Prostate gland (tissue), 2 donors: ENCODE results near the gene RUNX2. TPM values are rescaled to one million over a fixed set of nuclear protein-coding genes. Genes with fewer than 3 reads are reported as not detected.

Experiments used
- DNase-seq: peaks from one replicate; pipeline ENCODE4 v3.0.0-alpha.2; 2019; ENCODE audit warnings: low spot score
- H3K27ac ChIP-seq, 2 donors: fragments of 200-600 bp; sonication (generic); 2 replicates each; pipeline ENCODE4 v1.5.1; 2017 to 2019
- H3K27me3 ChIP-seq: fragments of 200-600 bp; sonication (generic); replicated peaks from 2 replicates; pipeline ENCODE4 v1.5.1; 2019; ENCODE audit not compliant: insufficient read depth
- H3K36me3 ChIP-seq, 2 donors: fragments of 200-600 bp; sonication (generic); 1 replicate in 1 of 2; 2 replicates in 1 of 2; pipeline versions ENCODE4 v1.5.1 to v1.8.1; 2017 to 2019
- H3K4me1 ChIP-seq: fragments of 200-600 bp; sonication (generic); replicated peaks from 2 replicates; pipeline ENCODE4 v1.5.1; 2019
- H3K4me3 ChIP-seq, 2 donors: fragments of 200-600 bp; sonication (generic); 2 replicates each; pipeline ENCODE4 v1.5.1; 2017 to 2019
- H3K9me3 ChIP-seq: fragments of 200-600 bp; sonication (generic); 2 replicates; pipeline ENCODE4 v1.5.1; 2017
- CTCF ChIP-seq, 4 experiments: fragments of 200-600 bp in 2 of 4; fragments of 450-650 bp in 2 of 4; sonication (generic) in 2 of 4; IDR thresholded peaks; 1 replicate in 3 of 4; 2 replicates in 1 of 4; pipeline ENCODE4 v1.5.1; 2016 to 2019; ENCODE audit warnings: antibody characterized with exemption in 4 of 4, mild to moderate bottlenecking in 2 of 4, moderate library complexity in 2 of 4
- POLR2A ChIP-seq: fragments of 450-650 bp; IDR thresholded peaks from one replicate; pipeline ENCODE4 v1.6.1; 2016; ENCODE audit warnings: antibody characterized with exemption, mild to moderate bottlenecking
- POLR2AphosphoS5 ChIP-seq: sonication (generic); formaldehyde crosslinking; IDR thresholded peaks from one replicate; pipeline ENCODE4 v1.6.1; 2017; ENCODE audit warnings: antibody characterized with exemption
- WGBS: methylation state at CpG from one replicate; pipeline ENCODE4 v1.1.5; 2018; 5-methylcytosine and 5-hydroxymethylcytosine counted together
- intact Hi-C: fragments of 100-400 bp; cut with DNase I; formaldehyde crosslinking; loops from one replicate; pipeline ENCODE4 v1.14.2; 2022
- total RNA-seq, 2 donors: library from RNA; depleted of rRNA; stranded (reverse); fragments of >200 nt; gene quantifications; one replicate each; pipeline ENCODE4 v1.1.0, GENCODE V29; 2016

The RUNX2 gene
- total RNA-seq, 2 donors from 2014 or later = 9.2 to 10.7 TPM

GRCh38 chr6:45491874-45492273 is 163.7 kb downstream of the RUNX2 start:
- no peak for DNase-seq
- no peaks in the 10 kb centered on the region for H3K9me3 ChIP-seq
- intact Hi-C loops = no loop called here
- no peaks in the 10 kb centered on the region for H3K4me1 ChIP-seq
- H3K27me3 ChIP-seq = no peaks in the 10 kb centered on the region
- no peaks in the 10 kb centered on the region for H3K36me3 ChIP-seq
- no peak overlapping the region for H3K27ac ChIP-seq
- 93% methylated on average over 6 of the region's 6 CpGs for WGBS
- TF ChIP-seq POLR2A (no peak), POLR2AphosphoS5 (no peak), CTCF (IDR thresholded peaks at IDR 0.05) (no peak)
- no peak overlapping the region for H3K4me3 ChIP-seq

- Histone ChIP-seq H3K36me3 (no peaks in the 10 kb centered on the region), H3K27ac (no peak overlapping the region), H3K27me3 (no peaks in the 10 kb centered on the region), H3K4me1 (no peaks in the 10 kb centered on the region), H3K9me3 (no peaks in the 10 kb centered on the region), H3K4me3 (no peak overlapping the region)
- 98% methylated on average over 2 of the region's 2 CpGs for WGBS
- TF ChIP-seq POLR2AphosphoS5 (no peak), CTCF (IDR thresholded peaks at IDR 0.05) (no peak), POLR2A (no peak)
- intact Hi-C loops = no loop called here
- DNase-seq = no peak
Observed at GRCh38 chr6:45493761-45494160, 165.6 kb downstream of the RUNX2 start.

- no peak for DNase-seq
- intact Hi-C loops = no loop called here
- 88% methylated on average over 3 of the region's 3 CpGs for WGBS
- Histone ChIP-seq H3K36me3 (no peaks in the 10 kb centered on the region), H3K27me3 (no peaks in the 10 kb centered on the region), H3K9me3 (no peaks in the 10 kb centered on the region), H3K4me1 (no peaks in the 10 kb centered on the region), H3K4me3 (no peak overlapping the region), H3K27ac (no peak overlapping the region)
- TF ChIP-seq POLR2A (no peak), POLR2AphosphoS5 (no peak), CTCF (IDR thresholded peaks at IDR 0.05) (no peak)
Observed at GRCh38 chr6:45494416-45495135, 166.4 kb downstream of the RUNX2 start.

GRCh38 chr6:45495429-45496084 is 167.4 kb downstream of the RUNX2 start:
- DNase-seq = no peak
- 75% methylated on average over 3 of the region's 3 CpGs for WGBS
- no peaks in the 10 kb centered on the region for H3K36me3 ChIP-seq
- no peaks in the 10 kb centered on the region for H3K27me3 ChIP-seq
- no peak overlapping the region for H3K4me3 ChIP-seq
- intact Hi-C loops = no loop called here
- no peaks in the 10 kb centered on the region for H3K4me1 ChIP-seq
- no peaks in the 10 kb centered on the region for H3K9me3 ChIP-seq
- H3K27ac ChIP-seq = no peak overlapping the region
- TF ChIP-seq POLR2A (no peak), POLR2AphosphoS5 (no peak), CTCF (IDR thresholded peaks at IDR 0.05) (no peak)

GRCh38 chr6:45496085-45496433 is 167.9 kb downstream of the RUNX2 start:
- Histone ChIP-seq H3K4me1 (no peaks in the 10 kb centered on the region), H3K36me3 (no peaks in the 10 kb centered on the region), H3K4me3 (no peak overlapping the region), H3K27me3 (no peaks in the 10 kb centered on the region), H3K27ac (no peak overlapping the region), H3K9me3 (no peaks in the 10 kb centered on the region)
- intact Hi-C loops = no loop called here
- no peak for TF ChIP-seq CTCF (IDR thresholded peaks at IDR 0.05)
- no peak for TF ChIP-seq POLR2A
- TF ChIP-seq POLR2AphosphoS5 = no peak
- 88% methylated on average over 6 of the region's 6 CpGs for WGBS
- no peak for DNase-seq
